GM18502 (cell line): Measurements from ENCODE around the gene ZAP70.

Experiments
- ATAC-seq: cut with Tn5 transposase; IDR thresholded peaks from one replicate; pipeline ENCODE4 v1.9.1; 2021; ENCODE audit warnings: mild to moderate bottlenecking; ENCODE audit not compliant: unreplicated experiment, poor library complexity

The ZAP70 gene

GRCh38 chr2:97745474-97746174 lies 32.2 kb downstream of the ZAP70 start:
- ATAC-seq = peak; percentile 71

- ATAC-seq = no peak
Observed at GRCh38 chr2:97747285-97747684, 33.9 kb downstream of the ZAP70 start.

- no peak for ATAC-seq
Observed at GRCh38 chr2:97747716-97748115, 34.3 kb downstream of the ZAP70 start.

DNA sequence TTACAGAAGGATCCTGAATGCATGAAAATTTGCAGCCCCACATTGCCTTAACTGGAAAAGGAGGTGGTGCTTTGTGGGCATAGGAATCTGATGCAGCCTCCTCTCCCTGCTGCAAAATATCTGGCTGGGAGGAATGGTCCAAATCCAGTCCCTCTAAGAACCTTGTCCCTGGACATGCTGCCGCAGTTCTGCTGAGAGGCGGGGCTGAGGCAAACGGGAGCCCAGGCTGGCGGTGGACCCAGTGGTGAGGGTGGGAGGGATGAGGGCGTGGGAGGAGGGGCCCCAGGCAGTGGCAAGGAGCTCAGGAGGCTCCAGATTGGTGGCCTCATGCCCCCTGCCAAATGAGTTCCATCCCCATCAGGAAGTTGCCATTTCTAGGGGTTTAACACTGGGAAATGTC lies 36.2 kb downstream of the ZAP70 start:
- no peak for ATAC-seq

GRCh38 chr2:97750017-97750416 lies 36.6 kb downstream of the ZAP70 start:
- no peak for ATAC-seq

DNA sequence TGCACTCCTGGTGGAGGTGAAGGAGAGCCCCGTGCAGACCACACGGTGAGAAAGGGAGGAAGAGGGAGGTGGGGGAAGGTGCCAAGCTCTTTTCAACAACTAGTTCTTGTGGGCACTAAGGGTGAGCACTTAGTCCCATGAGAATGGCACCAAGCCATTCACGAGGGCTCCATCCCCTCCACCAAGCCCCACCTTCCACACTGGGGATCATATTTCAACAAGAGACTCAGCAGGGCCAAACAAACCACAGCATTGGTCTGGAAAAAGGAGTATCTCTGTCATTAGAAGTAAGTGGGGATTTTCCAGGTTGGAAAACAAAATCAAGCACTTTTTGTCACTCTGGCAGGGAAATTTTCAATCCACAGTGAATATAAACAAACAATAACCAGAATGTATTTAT lies 38.4 kb downstream of the ZAP70 start:
- ATAC-seq = no peak

DNA sequence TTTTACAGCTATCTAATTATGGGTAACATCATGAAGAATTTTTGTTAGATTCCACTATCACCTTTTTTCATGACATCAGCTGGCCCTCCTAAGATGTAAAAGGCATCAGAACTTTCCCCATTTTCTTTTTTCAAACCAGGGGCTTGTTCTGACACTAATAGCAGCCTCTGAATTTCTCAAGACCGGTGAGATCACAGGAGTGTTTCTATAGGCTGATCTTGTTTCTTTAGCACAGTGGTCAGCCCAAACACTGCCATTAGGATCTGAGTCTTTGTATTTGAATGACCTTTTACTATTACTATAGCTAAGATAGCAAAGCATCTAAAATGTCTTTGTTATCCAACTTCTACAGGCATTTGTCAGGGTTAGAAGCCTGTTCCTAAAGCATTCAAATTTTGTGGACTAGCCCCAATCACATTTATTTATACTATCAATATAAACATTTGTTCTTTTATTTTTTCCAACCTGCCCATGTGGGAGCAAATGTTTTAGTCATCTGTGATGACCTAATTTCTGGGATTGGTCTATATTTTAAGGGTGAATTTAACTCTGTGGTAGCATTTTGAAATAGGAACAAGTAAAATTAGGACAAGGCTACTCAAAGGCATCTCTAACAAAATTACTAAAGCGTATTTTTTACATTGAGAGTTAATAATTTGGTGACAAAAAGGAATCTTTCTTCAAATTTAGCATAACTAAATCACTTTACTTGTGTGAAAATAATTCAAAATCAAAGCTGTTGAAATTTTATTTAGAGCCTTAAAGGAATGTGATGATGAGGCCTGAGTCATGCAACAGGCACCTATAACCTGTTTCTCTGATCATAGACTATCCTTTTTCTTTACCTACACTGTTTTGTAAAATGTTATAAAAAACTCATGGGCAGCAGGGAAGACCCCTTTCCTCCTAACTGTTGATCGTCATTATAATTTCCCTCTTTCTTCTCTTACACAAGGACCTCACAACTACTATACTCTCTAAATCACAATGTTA lies 39.3 kb downstream of the ZAP70 start:
- no peak for ATAC-seq

DNA sequence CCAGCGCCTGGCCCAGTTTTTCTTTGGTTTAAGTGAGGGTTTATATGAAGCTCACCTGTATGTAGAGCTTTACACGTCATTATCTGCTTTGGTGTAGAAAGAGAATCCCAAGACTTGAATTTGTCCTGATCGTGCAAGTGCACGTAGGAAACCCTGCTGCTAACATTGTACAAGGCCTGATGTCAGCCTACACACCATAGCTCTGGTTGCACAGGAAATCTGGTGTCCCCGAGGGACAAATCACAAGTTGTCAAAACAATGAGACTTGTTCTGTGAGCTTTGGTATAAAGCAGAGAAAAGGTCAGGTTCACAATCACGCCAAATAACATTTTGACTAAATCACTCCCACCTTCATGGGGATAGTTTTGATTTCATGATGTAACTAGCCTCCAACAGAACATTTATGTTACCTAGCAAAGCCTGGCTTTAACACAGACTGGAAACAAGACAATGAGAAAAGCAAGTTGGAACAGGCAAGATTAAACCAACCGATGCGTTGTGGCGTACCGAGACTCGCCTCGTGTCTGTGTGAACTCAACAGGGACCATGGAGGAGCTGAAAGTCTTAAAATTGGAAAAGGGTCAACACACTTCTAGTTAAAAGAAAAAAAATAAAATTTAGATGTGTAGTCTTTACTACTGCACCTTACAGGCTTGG lies 41.4 kb downstream of the ZAP70 start:
- no peak for ATAC-seq

DNA sequence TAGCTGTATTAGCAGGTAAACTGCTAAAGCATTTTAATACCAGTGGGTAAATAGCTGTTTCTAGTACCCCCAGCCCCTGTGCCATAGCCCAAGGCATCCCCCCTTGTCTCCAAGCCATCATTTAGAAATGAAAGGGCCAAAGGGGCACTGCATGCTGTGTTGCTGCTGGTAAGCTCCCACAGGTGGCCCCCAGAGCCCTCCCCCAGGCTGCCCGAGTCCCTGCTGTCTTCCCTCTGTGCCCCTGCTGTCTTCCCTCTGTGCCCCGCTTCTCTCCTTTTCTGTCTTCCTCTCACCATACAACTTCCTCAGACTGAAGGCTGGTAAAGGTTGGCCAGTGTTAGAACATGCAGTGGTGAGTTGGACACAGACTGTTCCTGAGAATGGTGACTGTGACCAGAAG lies 42.1 kb downstream of the ZAP70 start:
- no peak for ATAC-seq

GRCh38 chr2:97757062-97757461 lies 43.7 kb downstream of the ZAP70 start:
- no peak for ATAC-seq

GRCh38 chr2:97758131-97758705 lies 44.8 kb downstream of the ZAP70 start:
- ATAC-seq = no peak

DNA sequence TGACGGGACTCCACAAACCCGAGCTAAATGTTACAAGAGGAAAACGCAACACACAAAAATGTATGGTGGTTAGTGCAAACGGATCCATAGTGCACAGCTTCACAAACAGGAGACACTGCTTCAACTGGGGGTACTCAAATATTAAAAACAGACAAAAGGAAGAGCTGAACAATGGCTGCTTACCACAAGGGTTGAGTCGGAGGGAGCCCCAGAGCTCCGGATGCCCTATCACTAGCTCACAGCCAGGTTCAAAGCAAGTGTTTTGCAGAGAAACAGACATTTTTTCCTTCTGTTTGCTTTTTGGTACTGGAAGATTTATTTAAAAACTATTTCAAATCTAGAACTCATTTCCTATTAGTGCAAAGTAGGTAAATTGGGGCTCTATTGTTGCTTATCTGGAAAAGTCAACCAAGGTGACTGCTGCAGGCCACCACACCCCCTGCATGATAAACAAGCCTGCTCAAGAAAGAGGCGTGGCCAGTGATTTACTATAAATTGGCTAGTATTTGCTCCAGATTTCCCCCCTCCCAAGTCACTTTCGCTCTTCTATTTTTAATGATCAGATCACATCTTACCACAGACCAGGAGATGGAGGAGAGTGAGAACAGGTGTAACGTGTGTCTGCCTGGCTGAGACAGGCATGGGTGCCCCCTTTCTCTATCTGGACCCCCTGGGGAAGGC lies 46.5 kb downstream of the ZAP70 start:
- ATAC-seq = no peak

DNA sequence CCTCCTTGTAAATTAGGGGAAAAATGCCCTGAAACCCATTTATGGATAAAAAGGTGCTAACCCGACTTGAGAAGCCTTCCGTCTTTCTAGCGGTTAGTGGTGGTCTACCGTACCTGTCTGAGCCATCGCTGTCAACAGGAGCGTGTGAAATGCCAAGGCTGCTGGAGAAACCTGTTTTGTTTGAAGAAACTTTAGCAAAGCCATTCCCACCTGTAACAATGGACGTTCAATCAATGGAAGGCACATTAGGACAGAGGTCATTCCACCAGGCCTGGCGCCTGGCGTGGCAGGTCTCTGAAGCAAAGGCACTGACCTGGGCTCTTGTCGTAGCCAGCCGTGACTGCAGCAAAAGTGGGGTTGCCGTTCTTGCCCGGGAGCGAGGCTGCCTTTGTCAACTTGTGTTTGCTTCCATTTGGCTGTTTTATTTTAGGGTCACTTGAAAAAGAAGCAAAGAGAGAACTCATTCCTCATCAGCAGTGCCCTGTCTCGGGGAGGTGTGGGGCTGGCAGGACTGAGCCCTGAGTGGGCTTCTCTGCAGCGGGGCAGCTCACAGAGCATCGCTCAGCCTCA lies 47.2 kb downstream of the ZAP70 start:
- no peak for ATAC-seq

GRCh38 chr2:97761192-97761591 lies 47.8 kb downstream of the ZAP70 start:
- ATAC-seq = no peak

- ATAC-seq = no peak
Observed at GRCh38 chr2:97763176-97763845, 49.9 kb downstream of the ZAP70 start.

GRCh38 chr2:97764559-97765263 lies 51.3 kb downstream of the ZAP70 start:
- ATAC-seq = no peak

- no peak for ATAC-seq
Observed at GRCh38 chr2:97765933-97766332, 52.6 kb downstream of the ZAP70 start.

DNA sequence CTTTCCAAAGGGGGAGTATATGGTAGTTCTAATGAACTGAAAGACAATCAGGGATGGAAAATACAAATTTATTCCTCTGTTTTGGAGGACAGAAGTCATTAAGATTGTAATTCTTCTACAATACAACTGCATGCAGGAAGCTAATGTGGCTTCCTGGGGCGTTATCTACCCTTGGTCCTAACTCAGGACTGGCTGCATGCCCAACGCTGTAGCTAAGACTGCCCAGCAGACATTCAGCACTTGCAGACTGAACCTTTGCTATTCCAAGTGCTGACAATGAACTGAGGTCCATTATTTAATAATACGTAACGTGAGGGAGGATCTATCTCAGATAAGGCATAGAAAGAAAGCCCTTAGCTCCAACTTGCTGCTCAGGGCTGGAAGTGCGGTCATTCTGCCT lies 53.2 kb downstream of the ZAP70 start:
- ATAC-seq = no peak

GRCh38 chr2:97769308-97769707 lies 55.9 kb downstream of the ZAP70 start:
- no peak for ATAC-seq
